ENCODE measurements around the gene ERGIC3. TPM values are rescaled to one million over a fixed set of nuclear protein-coding genes. Genes with fewer than 3 reads are reported as not detected.

Gene ERGIC3
- total RNA-seq, 4 donors from 2014 or later, result 106 to 199 (median 153) TPM

DNA sequence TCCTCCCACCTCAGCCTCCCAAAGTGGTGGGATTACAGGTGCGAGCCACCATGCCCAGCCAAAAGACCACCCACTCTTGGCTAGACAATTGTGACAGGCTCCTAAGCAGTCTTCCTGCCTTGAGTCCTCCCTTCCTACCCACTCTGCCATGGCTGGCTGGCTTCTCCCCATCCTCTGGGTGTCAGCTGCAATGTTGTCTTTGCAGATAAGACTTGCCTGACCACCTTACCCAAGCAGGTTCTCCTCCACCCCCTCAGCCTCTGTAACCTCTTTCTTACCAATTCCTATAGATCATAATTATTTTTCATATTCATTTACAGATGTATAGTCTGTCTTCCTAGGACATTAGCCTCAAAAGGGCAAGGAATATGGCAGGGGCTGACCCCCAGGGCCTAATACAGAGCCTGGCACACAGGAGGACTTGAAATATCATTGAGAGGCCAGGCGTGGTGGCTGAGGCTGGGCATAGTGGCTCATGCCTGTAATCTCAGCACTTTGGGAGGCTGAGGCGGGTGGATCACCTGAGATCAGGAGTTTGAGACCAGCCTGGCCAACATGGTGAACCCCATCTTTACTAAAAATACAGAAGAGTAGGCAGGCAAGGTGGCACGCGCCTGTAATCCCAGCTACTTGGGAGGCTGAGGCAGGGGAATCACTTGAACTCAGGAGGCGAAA, 45.0 kb downstream of the ERGIC3 start:
- TF ChIP-seq POLR2A (IDR thresholded peaks at IDR 0.05) (no peak), EP300 (IDR thresholded peaks at IDR 0.05) (no peak)
- TF ChIP-seq, protein P1, sequence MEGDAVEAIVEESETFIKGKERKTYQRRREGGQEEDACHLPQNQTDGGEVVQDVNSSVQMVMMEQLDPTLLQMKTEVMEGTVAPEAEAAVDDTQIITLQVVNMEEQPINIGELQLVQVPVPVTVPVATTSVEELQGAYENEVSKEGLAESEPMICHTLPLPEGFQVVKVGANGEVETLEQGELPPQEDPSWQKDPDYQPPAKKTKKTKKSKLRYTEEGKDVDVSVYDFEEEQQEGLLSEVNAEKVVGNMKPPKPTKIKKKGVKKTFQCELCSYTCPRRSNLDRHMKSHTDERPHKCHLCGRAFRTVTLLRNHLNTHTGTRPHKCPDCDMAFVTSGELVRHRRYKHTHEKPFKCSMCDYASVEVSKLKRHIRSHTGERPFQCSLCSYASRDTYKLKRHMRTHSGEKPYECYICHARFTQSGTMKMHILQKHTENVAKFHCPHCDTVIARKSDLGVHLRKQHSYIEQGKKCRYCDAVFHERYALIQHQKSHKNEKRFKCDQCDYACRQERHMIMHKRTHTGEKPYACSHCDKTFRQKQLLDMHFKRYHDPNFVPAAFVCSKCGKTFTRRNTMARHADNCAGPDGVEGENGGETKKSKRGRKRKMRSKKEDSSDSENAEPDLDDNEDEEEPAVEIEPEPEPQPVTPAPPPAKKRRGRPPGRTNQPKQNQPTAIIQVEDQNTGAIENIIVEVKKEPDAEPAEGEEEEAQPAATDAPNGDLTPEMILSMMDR (IDR thresholded peaks at IDR 0.05), result no peak
- 93 to 95% methylated on average over 6 of the region's 6 CpGs for WGBS, 2 donors
- H3K9me3 ChIP-seq, result peaks cover 0 to 6% (median 0%) of the 10 kb centered on the region in 4 donors
- DNase-seq (ENCODE audit: low spot score in 2 of 2), result no peak
- H3K4me3 ChIP-seq, result no peak overlapping the region
- H3K36me3 ChIP-seq, result no peaks in the 10 kb centered on the region
- H3K27me3 ChIP-seq, result no peaks in the 10 kb centered on the region
- no peak overlapping the region for H3K27ac ChIP-seq
- H3K4me1 ChIP-seq, result no peaks in the 10 kb centered on the region

DNA sequence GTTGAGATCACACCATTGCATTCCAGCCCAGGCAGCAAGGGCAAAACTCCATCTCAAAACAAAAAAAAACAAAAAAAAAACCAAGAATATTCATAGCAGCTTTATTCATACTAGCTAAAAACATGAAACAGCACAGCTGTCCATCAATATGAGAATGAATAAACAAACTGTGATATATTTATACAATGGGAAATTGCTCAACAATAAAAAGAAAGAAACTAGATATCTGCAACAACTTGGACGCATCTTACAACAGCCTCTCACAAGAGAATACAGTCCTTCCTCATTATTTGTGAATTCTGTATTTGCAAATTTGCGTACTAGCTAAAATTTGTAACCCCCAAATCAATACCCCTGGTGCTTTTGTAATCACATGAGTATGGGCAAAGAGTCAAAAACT, 45.6 kb downstream of the ERGIC3 start:
- Histone ChIP-seq H3K27ac (no peak overlapping the region), H3K27me3 (no peaks in the 10 kb centered on the region), H3K4me1 (no peaks in the 10 kb centered on the region), H3K4me3 (no peak overlapping the region), H3K36me3 (no peaks in the 10 kb centered on the region), H3K9me3 (peaks cover 0 to under 1% (median 0%) of the 10 kb centered on the region in 4 donors)
- TF ChIP-seq, protein P1 (IDR thresholded peaks at IDR 0.05), result no peak
- TF ChIP-seq POLR2A (IDR thresholded peaks at IDR 0.05), result no peak
- TF ChIP-seq EP300 (IDR thresholded peaks at IDR 0.05), result no peak
- 71 to 76% methylated on average over 2 of the region's 2 CpGs for WGBS, 2 donors
- DNase-seq (ENCODE audit: low spot score in 2 of 2), result no peak

DNA sequence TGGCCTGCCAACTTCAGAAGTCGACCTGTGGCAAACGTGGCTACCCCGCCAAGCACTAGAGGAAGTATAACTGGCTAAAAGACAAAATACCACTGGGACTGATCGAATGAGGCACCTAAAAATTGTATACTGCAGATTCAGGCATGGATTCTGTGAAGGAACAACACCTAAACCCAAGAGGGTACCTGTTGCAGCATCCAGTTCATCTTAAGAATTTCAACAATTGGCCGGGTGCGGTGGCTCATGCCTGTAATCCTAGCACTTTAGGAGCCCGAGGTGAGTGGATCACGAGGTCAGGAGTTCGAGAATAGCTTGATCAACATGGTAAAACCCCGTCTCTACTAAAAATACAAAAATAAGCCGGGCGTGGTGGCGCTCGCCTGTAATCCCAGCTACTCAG, 46.5 kb downstream of the ERGIC3 start:
- H3K27me3 ChIP-seq, result no peaks in the 10 kb centered on the region
- H3K27ac ChIP-seq, result no peak overlapping the region
- no peaks in the 10 kb centered on the region for H3K36me3 ChIP-seq
- no peaks in the 10 kb centered on the region for H3K4me1 ChIP-seq
- DNase-seq (ENCODE audit: low spot score in 2 of 2), result no peak
- no peaks in the 10 kb centered on the region for H3K9me3 ChIP-seq
- H3K4me3 ChIP-seq, result no peak overlapping the region
- 86 to 90% methylated on average over 14 of the region's 14 CpGs for WGBS, 2 donors
- TF ChIP-seq, protein P1 (IDR thresholded peaks at IDR 0.05), result no peak
- no peak for TF ChIP-seq EP300 (IDR thresholded peaks at IDR 0.05)
- no peak for TF ChIP-seq POLR2A (IDR thresholded peaks at IDR 0.05)

DNA sequence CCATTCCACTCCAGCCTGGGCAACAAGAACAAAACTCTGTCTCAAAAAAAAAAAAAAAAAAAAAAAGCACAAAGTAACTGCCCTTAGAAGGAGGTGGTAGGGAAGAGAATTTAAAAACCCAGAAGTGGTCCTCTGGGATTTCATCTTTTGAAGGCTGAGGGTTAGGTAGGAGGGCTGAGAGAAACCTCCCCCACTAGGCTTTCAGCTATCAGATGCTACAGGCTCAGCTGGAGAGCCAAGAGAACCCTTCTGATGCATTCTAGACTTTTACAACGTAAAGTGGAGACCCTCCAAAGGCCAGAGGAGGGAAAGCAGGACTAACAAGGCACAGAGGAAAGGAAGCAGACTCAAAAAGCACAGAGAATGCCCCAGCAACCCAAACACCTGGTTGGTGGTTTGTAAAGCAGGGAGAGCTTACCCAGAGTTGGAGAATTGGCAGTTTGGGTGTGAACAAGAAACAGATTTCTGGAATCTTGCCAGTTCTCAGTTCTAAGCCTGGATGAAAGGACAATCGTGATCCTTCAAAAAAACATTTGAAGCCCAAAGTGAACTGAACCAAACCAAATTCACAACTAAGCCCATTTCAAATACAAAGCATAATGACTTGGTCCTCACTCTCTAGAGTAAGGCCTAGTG, 50.6 kb downstream of the ERGIC3 start:
- H3K27me3 ChIP-seq, result no peaks in the 10 kb centered on the region
- H3K9me3 ChIP-seq, result no peaks in the 10 kb centered on the region
- H3K27ac ChIP-seq, result no peak overlapping the region
- TF ChIP-seq EP300 (IDR thresholded peaks at IDR 0.05), result no peak
- no peak for TF ChIP-seq POLR2A (IDR thresholded peaks at IDR 0.05)
- TF ChIP-seq, protein P1 (IDR thresholded peaks at IDR 0.05), result no peak
- H3K4me1 ChIP-seq, result no peaks in the 10 kb centered on the region
- DNase-seq (ENCODE audit: low spot score in 2 of 2), result no peak
- no peaks in the 10 kb centered on the region for H3K36me3 ChIP-seq
- 15 to 29% methylated on average over 2 of the region's 2 CpGs for WGBS, 2 donors
- no peak overlapping the region for H3K4me3 ChIP-seq

DNA sequence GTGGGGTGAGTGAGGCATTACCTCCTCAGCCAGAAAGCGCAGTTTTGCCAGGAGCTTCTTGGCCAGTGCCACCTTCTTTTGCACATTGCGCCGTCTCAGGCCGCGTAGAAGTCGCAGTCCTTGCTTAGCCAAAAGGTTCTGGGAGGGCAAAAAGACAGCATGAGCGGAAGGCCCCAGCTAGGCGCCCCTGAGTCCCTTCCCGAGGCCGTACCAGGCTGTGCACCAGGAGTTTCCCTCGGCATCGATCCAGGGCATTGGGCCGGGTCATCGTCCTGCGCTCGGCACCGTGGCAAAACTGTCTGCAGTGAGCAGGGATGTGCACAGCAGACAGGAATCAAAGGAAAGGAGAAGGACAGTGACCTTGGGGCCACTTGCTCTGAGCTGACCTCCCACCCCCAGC, 53.6 kb downstream of the ERGIC3 start:
- no peaks in the 10 kb centered on the region for H3K36me3 ChIP-seq

More for the DNA sequence above, 53.6 kb downstream of the ERGIC3 start:
- H3K4me1 ChIP-seq, result peaks cover 0 to 2% (median under 1%) of the 10 kb centered on the region in 4 donors
- no peaks in the 10 kb centered on the region for H3K9me3 ChIP-seq
- TF ChIP-seq, protein P1 (IDR thresholded peaks at IDR 0.05), result no peak
- no peak for TF ChIP-seq POLR2A (IDR thresholded peaks at IDR 0.05)
- no peak for TF ChIP-seq EP300 (IDR thresholded peaks at IDR 0.05)
- WGBS, 2 donors, result 88% methylated on average over 13 to 17 of the region's 17 CpGs
- DNase-seq (ENCODE audit: low spot score in 2 of 2), result no peak
- peaks cover 0 to 18% of the 10 kb centered on the region in 2 donors for H3K27me3 ChIP-seq
- H3K4me3 ChIP-seq, result no peak overlapping the region
- H3K27ac ChIP-seq, result no peak overlapping the region
